Measurements from ENCODE around the gene ZNF217. TPM values are rescaled to one million over a fixed set of nuclear protein-coding genes. Genes with fewer than 3 reads are reported as not detected.
"Not testable (repeated sequence)": the region's sequence is repeated elsewhere in the genome, so short reads cannot be mapped to it uniquely, and the experiment has no call there.

ZNF217 gene
- polyA plus RNA-seq, 1 donor = 39.0 TPM

DNA sequence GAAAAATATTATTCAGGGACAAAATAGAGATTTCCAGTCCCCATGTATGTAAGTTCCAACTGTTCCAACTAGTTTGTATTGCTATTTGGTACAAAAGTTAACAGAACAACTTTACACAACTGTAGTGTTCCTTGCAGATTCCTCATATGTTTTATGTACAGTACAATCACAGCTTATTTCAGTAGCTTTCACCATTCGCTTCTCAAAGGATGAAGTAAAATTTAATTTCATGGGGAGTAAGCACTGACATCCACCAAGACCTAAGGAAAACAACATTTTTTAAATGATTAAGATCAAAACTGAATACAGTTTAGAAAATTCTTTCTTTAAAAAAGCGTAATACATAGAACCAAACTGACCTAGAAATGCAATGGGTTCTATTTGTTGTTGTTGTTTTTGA is 24.6 kb downstream of the ZNF217 start:
- no peak for DNase-seq

DNA sequence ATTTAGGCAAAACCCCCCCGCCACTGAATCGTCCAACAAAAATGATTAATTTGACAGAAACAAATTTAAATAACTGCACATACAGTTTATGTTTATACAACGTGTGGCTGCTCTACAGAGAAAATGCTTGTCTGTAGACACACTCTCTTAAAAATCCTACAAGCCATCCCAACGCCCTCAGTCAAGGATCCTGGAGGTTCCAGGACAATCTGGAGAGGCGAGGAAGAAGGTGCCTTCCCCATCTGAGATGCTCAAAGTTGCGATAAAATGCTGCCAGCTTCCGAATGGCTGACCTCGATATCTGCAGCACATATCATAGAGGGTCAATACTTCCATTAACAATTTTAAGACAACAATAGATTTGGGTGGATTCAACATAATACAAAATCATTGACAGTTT is 25.3 kb downstream of the ZNF217 start:
- DNase-seq = no peak

DNA sequence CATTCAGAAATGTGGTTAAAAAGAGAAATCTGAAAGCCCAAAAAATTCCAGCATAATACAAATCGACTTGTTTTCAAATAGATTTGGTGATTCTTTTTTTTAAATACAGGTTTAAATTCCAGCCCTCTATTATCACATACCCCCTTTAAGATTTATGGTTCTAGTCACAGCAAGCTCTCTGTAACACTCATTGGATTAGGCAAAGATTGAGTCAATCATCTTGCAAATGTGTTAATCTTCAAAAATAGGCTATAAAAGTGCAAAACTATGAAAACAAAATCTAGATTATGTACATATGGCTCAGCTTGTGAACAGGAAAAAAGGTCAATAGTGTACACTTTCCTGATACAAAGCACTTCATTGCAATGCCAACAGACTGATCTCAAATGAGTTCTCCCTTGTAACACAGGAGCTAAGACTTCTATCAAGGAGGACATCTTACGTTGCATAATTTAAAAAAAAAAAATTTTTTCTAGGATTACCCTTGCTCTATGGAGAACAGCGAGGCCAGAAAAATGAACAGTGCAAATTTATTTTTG is 26.2 kb downstream of the ZNF217 start:
- no peak for DNase-seq

DNA sequence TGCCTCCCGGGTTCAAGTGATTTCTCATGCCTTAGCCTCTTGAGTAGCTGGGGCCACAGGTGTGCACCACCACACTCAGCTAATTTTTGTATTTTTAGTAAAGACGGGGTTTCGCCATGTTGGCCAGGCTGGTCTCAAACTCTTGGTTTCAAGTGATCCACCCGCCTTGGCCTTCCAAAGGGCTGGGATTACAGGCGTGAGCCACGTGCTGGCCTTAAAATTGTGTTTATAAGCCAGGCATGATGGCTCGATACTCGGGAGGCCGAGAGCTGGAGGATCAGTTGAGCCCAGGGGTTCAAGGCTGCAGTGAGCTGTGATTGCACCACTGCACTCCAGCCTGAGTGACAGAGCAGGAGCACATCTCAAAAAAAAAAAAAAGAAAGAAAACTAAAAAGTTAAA is 27.0 kb downstream of the ZNF217 start:
- DNase-seq = not testable (repeated sequence)

DNA sequence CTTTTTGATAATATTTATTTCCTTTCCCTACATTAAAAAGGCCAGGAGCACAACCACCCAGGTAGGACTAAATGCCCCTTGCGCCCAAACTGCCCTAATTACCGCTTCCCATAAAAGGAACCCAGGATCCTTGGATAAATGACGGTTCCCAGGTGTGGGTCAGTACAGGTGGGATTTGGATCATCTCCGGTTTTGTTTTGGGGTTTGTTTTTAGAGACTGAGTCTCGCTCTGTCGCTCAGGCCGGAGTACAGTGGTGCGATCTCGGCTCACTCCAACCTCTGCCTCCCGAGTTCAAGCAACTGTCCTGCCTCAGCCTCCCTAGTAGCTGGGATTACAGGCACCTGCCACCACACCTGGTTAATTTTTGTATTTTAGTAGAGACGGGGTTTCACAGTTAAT is 28.4 kb downstream of the ZNF217 start:
- DNase-seq = no peak

DNA sequence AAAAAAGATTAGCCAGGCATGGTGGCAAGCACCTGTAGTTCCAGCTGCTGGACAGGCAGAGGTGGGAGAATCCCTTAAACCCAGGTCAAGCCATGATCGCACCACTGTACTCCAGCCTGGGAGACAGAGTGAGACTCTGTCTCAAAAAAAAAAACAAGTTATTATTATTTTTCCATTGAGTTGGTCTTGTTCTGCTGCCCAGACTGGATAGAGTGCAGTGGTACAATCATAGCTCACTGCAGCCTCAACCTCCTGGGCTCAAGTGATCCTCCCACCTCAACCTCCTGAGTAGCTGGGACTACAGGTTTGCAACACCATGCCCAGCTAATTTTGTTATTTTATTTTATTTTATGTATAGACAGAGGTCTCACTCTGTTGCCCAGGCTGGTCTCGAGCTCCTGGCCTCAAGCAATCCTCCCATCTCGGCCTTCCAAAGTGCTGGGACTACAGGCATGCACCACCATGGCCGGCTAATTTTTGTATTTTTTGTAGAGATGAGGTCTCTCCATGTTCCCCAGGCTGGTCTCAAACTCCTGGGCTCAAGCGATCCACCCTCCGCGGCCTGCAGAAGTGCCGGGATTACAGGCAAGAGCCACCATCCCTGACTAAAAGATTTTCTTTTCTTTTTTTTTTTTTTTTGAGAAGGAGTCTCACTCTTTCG is 31.4 kb downstream of the ZNF217 start:
- not testable (repeated sequence) for DNase-seq

DNA sequence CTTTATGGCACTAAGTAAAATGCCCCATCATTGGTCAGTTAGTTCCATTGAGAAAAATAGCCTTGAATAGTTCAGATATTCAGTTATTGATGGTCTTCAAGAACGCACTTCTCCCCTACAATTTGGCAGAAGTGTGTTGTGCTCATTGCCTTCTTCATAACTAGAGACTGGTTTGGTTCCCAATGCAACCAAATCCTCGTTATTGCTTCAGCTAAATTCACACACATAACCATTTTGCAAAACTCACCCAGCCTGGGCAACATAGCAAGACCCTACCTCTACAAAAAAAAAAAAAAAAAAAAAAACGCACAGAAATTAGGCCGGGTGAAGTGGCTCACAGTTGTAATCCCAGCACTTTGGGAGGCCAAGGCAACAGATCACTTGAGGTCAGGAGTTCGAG is 32.1 kb downstream of the ZNF217 start:
- DNase-seq = no peak

DNA sequence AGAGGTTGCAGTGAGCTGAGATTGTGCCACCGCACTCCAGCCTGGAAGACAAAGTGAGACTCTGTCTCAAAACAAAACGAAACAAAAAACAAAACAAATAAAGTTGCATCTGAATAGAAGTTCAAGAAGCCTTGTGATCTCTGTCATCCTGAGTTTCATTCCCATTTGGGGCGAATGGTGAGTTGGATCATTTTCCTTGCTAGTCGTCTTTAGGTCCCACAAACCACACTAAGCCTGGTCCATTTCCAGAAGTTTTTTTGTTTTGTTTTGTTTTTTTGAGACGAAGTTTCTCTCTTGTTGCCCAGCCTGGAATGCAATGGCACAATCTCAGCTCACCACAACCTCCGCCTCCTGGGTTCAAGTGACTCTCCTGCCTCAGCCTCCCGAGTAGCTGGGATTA is 33.8 kb downstream of the ZNF217 start:
- DNase-seq = no peak

DNA sequence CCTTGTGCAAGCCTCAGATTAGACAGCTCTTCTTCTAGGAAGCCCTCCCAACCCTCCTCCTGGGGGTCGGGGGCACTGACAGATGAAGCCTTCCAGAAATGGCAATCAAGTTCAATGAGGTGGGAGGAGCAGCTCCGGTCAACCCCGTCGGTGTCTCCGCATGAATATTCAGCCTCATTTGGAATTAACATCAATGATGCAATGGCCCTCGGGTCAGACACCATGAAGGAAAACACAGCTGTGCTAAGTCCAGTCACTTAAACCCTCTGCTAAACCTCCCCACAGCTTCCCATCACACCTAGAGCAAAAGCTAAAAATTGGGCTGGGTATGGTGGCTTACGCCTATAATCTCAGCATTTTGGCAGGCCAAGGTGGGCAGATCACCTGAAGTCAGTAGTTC is 36.5 kb downstream of the ZNF217 start:
- DNase-seq = no peak

DNA sequence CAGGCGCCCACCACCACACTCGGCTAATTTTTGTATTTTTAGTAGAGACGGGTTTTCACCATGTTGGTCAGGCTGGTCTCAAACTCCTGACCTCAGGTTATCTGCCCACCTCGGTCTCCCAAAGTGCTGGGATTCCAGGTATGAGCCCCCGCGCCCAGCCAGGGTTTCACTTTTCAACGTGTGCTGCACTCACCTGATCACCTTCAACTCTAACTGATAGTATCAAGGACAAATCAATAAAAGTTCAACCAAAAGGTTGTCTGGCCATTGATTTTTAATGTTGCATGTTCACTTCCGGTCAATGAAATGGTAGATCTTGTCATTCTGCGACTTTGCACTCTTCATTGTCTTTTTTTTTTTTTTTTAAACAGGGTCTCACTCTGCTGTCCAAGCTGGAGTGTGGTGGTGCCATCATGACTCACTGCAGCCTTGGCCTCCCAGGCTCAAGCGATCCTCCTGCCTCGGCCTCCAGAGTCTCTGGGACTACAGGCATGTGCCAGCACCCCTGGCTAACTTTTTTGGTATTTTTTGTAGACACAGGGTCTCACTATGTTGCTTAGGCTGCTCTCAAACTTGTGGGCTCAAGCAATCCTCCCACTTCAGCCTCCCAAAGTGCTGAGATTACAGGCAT is 37.3 kb downstream of the ZNF217 start:
- DNase-seq = no peak

DNA sequence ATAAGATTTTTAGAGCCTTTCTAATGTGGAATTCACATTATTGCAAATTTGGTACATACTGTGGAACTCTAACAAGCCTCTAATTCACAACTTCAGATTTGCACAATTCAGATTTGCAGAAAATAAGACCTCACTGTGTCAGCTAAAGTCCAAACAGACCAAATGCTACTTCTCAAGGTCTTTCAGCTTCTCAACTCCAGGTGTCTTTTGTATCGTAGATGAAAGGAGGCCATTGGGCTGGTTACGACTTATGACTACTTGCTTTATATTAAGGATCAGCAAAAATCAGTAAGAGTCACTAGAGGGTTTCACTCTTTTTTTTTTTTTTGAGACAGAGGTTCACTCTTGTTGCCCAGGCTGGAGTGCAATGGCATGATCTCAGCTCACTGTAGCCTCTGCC is 37.8 kb downstream of the ZNF217 start:
- DNase-seq = peak; percentile 30

DNA sequence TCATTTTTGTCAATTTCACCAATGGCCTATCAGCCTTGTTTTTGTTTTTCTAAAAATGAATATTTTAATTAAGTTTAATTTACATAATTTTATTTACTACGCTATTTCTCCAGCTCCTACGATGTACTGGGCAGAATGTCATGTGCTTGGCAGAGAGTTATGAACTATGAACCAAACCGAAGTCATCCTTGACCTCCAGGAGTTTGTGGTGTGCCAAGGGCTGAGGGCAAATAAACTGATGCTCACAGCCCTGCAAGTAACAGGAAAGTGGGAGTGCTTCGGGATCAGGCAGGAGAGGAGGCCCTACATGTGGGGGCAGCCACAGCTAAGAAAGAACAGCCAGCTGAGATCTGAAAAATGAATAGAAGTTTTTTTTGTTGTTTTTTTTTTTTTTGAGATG is 38.6 kb downstream of the ZNF217 start:
- no peak for DNase-seq

DNA sequence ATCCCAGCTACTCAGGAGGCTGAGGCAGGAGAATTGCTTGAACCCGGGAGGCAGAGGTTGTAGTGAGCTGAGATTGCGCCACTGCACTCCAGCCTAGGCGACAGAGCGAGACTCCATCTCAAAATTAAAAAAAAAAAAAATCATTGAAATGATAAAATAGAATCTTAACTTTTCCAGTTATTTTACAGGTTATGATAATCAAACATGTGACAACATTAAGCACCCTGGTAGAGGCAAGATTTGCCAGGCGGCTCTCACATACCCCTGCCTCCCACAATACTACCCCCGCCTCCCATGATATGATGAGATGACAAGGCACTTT is 41.1 kb downstream of the ZNF217 start:
- not testable (repeated sequence) for DNase-seq

DNA sequence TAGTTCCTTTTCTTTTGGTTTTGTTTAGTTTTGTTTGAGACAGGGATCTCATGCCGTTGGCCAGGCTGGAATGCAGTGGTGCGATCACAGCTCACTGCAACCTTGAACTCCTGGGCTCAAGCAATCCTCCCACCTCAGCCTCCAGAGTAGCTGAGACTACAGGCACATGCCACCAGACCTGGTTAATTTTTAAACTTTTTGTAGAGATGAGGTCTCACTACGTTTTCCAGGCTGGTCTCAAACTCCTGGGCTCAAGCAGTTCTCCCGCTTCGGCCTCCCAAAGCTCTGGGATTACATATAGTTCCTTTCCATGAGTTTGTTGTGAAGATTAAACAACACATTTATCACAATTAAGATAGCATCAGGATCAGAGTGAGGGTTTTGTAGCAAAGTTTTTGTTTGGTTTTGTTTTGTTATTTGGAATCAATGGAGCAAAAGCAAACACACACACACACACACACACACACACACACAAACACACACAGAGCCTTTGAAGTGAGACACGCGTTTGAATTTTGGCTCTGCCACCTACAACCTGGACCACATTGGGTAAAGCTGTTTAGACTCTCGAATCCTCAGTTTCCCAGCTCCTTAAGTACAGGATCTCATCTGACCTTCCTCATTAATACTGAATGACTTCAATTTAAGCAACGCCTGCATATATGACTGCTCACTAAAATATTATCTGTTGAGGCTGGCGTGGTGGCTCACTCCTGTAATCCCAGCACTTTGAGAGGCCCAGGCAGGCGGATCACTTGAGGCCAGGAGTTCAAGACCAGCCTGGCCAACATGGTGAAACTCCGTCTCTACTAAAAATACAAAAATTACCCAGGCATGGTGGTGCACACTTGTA is 41.7 kb downstream of the ZNF217 start:
- DNase-seq = not testable (repeated sequence)

DNA sequence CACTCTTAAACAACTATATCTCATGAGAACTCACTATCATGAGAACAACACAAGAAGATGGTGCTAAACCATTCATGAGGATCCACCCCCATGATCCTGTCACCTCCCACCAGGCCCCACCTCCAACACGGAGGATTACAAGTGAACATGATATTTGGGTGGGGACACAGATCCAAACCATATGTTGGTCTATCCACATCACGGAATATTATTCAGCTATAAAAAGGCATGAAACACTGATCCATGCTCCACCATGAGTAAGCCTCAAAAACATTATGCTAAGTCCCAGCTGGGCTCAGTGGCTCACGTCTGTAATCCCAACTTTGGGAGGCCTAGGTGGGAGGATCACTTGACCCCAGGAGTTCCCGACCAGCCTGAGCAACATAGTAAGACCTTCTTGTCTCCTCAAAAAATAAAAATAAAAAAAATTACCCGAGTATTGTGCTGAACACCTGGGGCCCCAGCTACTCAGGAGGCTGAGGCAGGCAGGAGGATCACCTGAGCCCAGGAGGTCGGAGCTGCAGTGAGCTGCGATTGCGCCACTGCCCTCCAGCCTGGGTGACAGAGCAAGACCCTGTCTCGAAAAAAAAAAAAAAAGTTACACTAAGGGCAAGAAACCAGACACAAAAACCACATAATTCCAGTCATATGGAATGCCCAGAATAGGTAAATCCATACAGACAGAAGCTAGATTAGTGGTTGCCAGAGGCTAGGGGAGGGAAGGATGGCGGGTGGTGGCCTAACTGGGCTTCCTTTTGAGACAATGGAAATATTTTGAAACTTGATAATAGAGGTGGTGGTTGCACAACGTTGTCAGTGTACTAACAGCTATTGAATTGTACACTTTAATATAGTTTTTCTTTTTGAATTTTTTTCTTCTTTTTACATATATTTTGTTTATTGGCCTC is 43.1 kb downstream of the ZNF217 start:
- no peak for DNase-seq

DNA sequence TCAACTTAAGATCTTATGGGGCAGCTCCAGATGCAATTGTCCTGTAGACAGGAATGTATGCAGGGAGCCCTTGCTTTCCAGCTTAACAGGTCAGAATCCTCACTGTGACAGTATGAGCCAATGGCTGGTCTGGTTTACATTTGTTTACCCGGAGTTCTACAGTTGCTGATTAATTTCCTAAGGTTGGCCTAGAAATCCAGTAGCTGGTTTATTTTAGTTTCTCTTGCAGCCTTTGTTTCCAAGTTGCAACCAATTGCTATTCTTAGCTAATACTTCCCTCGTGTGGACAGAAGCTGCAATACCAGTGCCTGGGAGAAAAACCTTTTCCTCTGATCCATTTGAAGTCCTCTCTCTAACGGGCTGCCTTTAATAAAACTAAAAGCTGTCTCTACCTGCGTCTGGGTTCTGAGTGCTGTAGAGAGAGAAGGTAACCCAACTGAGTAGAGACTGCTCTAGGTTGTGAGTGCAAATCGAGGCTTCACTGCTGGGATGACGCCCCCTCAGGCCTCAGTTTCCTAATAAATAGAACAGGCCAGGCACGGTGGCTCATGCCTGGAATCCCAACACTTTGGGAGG is 45.9 kb downstream of the ZNF217 start:
- peak; percentile 85 for DNase-seq

DNA sequence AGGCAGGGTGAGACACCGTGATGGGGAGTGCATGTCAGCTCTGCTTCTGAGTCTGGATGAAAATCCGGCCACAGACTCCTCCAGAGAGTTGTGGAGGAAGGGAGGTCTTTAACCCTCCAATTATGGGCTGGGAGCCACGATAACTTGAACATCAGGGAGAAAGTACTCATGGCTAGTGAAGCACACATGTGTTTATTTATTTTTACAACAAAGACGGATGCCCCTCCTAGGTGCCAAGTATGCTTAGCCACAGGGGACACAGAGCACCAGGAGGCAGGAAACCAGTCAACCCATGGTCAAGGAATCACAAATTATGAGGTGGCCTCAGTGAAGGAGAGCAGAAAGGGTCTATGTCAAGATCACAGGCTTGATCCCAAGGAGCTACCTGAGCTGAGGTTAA is 54.1 kb downstream of the ZNF217 start:
- no peak for DNase-seq

DNA sequence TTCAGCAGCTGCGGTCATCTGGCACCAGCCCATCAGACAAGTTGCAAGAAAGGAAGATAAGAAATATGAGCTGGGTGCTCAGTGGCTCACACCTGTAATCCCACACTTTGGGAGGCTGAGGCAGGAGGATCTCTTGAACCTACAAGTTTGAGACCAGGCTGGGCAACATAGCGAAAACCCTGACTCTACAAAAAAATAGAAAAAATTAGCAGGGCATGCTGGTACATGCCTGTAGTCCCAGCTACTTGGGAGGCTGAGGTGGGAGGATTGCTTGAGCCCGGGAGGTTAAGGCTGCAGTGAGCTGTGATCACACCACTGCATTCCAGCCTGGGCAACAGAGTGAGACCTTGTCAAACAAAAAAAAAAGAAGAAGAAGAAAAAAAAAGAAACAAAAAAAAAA is 57.3 kb downstream of the ZNF217 start:
- DNase-seq = not testable (repeated sequence)

DNA sequence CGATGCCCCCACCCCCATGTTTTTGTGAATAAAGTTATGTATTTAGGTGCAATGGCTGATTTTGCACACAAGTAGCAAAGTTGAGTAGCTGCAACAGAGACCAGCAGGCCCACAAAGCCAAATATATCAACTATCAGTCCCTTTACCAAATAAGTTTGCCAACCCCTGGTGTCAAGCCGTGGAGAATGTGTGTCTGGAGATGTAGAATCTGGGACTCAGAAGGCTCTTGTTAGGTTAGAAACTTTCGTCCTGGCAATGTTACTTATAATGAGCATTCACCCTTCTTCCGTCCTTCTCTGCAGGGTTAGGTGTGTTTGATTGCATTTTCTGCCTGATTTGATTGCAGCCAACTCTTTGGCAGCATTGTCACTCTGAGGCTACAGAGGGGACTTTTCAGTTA is 57.8 kb downstream of the ZNF217 start:
- no peak for DNase-seq

DNA sequence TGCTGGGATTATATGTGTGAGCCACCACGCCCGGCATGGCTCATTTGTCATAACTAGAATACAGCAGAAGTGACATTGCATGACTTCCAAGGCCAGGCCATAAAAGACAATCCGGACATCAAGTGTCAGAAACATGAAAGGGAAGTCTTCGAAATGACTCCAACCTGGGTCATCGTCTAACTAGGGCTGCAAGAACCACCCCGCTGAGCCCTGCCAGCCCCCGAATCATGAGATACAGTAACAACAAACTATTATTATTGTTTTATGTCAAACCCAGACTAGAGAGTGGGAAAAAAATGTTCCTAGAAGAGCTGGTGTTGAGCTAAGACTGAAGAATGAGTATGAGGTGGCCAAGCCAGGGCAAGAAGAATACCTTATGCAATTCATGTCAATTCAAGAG is 59.6 kb downstream of the ZNF217 start:
- no peak for DNase-seq

DNA sequence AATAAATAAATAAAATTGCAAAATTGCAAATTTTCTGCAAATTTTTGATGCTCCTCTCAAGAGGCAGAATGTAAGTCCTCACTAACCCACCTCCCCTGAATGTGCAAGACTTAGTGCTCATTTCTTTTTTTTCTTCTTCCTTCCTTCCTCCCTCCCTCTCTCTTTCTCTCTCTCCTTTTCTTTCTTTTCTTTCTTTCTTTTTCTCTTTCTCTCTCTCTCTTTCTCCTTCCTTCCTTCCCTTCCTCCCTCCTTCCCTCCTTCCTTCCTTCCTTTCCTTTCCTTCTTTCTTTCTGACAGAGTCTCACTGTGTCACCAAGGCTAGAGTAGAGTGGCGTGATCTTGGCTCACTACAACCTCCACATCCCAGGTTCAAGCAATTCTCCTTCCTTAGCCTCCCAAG is 60.1 kb downstream of the ZNF217 start:
- DNase-seq = no peak
